ENCODE data around the gene MX1. TPM values are rescaled to one million over a fixed set of nuclear protein-coding genes. Genes with fewer than 3 reads are reported as not detected.

The MX1 gene
- polyA plus RNA-seq, 2 of the 4 experiments (the other 2 are of a cell fraction): 0.58 to 0.96 TPM

Other genes starting within 250 kb of the MX1 start
- gene FAM3B, start 109.4 kb upstream of the MX1 start, polyA plus RNA-seq (2011; rRNA removed): not detected in 2 replicates
- not detected in 3 replicates for gene FAM3B, start 109.4 kb upstream of the MX1 start, polyA plus RNA-seq (2017; fragmentation: RNase III; extraction: RNeasy Plus Mini Kit Qiagen cat#74134 plus additional on column Dnase treatment)
- gene MX2, start 64.2 kb upstream of the MX1 start, polyA plus RNA-seq (2011; rRNA removed): 0.13 TPM in 1 of 2 replicates, not detected in the other
- gene MX2, start 64.2 kb upstream of the MX1 start, polyA plus RNA-seq (2017; fragmentation: RNase III; extraction: RNeasy Plus Mini Kit Qiagen cat#74134 plus additional on column Dnase treatment): 0.05 TPM in 1 of 3 replicates, not detected in the others
- gene TMPRSS2, start 81.9 kb downstream of the MX1 start, polyA plus RNA-seq (2011; rRNA removed): 0.04 TPM in 1 of 2 replicates, not detected in the other
- gene TMPRSS2, start 81.9 kb downstream of the MX1 start, polyA plus RNA-seq (2017; fragmentation: RNase III; extraction: RNeasy Plus Mini Kit Qiagen cat#74134 plus additional on column Dnase treatment): 0.05 TPM in 1 of 3 replicates, not detected in the others